Measurements from ENCODE around the gene UBQLN4. TPM values are rescaled to one million over a fixed set of nuclear protein-coding genes. Genes with fewer than 3 reads are reported as not detected.
A peak's percentile ranks its signal among the peaks of the same experiment; 100 is the strongest.

The UBQLN4 gene
- total RNA-seq, 1 donor from 2014 or later, result 97.8 TPM

GRCh38 chr1:156082309-156083091 is 28.9 kb upstream of the UBQLN4 start, which contains the start of gene MEX3A:
TSS of gene MEX3A (minus strand) at chr1:156082465. CDS start at chr1:156081998, 467 bp downstream.
- DNase-seq (ENCODE audit: low spot score, unreplicated experiment), result peak; percentile 90
- peak within 1 kb of the TSS; percentile 99 for H3K4me3 Mint-ChIP-seq (ENCODE audit: low read depth)
- H3K4me1 Mint-ChIP-seq (ENCODE audit: low read depth), result peaks cover 64% of the 10 kb centered on the region
- H3K9me3 Mint-ChIP-seq (ENCODE audit: low read depth), result no peaks in the 10 kb centered on the region
- no peaks in the 10 kb centered on the region for H3K27me3 Mint-ChIP-seq
- H3K27ac Mint-ChIP-seq, result peak within 1 kb of the TSS; percentile 99
- TF ChIP-seq, protein P1, sequence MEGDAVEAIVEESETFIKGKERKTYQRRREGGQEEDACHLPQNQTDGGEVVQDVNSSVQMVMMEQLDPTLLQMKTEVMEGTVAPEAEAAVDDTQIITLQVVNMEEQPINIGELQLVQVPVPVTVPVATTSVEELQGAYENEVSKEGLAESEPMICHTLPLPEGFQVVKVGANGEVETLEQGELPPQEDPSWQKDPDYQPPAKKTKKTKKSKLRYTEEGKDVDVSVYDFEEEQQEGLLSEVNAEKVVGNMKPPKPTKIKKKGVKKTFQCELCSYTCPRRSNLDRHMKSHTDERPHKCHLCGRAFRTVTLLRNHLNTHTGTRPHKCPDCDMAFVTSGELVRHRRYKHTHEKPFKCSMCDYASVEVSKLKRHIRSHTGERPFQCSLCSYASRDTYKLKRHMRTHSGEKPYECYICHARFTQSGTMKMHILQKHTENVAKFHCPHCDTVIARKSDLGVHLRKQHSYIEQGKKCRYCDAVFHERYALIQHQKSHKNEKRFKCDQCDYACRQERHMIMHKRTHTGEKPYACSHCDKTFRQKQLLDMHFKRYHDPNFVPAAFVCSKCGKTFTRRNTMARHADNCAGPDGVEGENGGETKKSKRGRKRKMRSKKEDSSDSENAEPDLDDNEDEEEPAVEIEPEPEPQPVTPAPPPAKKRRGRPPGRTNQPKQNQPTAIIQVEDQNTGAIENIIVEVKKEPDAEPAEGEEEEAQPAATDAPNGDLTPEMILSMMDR (IDR thresholded peaks at IDR 0.05; ENCODE audit: unreplicated experiment), result no peak
- H3K36me3 Mint-ChIP-seq (ENCODE audit: insufficient read depth), result peaks cover 21% of the 10 kb centered on the region

- peaks cover 27% of the 10 kb centered on the region for H3K36me3 Mint-ChIP-seq (ENCODE audit: insufficient read depth)
- no peak for DNase-seq (ENCODE audit: low spot score, unreplicated experiment)
- no peaks in the 10 kb centered on the region for H3K27me3 Mint-ChIP-seq
- H3K4me3 Mint-ChIP-seq (ENCODE audit: low read depth), result peak overlapping the region; percentile 98
- no peaks in the 10 kb centered on the region for H3K9me3 Mint-ChIP-seq (ENCODE audit: low read depth)
- TF ChIP-seq, protein P1 (IDR thresholded peaks at IDR 0.05; ENCODE audit: unreplicated experiment), result no peak
- peak overlapping the region; percentile 96 for H3K27ac Mint-ChIP-seq
- peaks cover 66% of the 10 kb centered on the region for H3K4me1 Mint-ChIP-seq (ENCODE audit: low read depth)
Measured at GRCh38 chr1:156081917-156082308, 28.3 kb upstream of the UBQLN4 start.

DNA sequence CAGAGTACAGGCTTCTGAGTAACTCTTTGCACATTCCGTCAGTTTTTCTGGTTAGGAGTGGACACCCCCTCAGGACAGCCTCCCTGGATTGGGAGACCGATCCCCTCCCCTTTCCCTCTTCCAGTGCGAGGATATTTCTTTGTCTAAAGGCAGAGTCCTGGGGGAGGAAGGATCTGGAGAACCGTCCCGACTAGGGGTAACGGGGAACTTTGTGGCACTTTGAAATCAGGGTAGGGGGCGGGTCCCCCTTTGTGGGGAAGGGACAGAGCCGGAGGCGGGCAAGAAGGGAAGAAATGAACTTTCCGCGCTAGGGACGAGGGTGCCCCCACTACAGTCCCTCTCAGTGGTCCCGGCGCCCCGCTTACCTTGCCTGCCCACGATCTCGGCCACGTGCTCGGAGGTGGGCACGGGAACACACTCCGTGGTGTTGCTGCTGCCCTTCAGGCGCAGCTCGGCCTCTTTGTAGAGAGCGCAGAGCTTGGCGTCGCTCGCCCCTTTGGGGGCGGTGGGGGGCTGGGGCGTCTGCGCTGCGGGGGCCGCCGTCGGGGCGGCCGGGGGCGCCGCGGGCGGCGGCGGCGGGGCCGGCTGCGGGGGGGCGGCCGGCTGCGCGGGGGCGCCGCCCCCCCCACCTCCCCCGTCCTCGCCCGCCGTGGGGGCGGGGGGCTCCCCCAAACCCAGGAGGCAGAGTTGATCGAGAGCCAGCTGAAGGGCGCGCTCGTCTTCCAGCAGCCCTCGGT is 27.8 kb upstream of the UBQLN4 start:
- Mint-ChIP-seq H3K4me3 (ENCODE audit: low read depth) (peak overlapping the region; percentile 99), H3K9me3 (ENCODE audit: low read depth) (no peaks in the 10 kb centered on the region), H3K27ac (peak overlapping the region; percentile 98), H3K27me3 (no peaks in the 10 kb centered on the region), H3K4me1 (ENCODE audit: low read depth) (peaks cover 63% of the 10 kb centered on the region), H3K36me3 (ENCODE audit: insufficient read depth) (peaks cover 28% of the 10 kb centered on the region)
- no peak for DNase-seq (ENCODE audit: low spot score, unreplicated experiment)
- TF ChIP-seq, protein P1 (IDR thresholded peaks at IDR 0.05; ENCODE audit: unreplicated experiment), result no peak

DNA sequence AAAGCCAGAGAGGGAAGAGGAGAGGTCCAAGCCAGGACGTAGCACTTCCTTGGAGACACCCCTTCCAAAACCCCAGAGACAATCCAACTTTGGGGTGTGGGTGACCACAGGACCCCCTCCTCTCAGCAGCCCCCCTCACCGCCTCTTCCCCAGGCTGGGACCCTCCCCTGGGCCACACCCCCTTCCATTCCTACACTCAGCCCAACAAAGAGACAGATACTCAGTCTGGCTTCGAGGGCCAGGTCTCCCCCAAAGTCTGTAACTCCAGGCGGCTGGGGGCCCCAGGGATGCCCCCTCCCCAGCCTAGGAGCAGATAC is 27.2 kb upstream of the UBQLN4 start:
- Mint-ChIP-seq H3K4me1 (ENCODE audit: low read depth) (peaks cover 63% of the 10 kb centered on the region), H3K27ac (peak overlapping the region; percentile 98)
- DNase-seq (ENCODE audit: low spot score, unreplicated experiment), result no peak

More for the DNA sequence above, 27.2 kb upstream of the UBQLN4 start:
- TF ChIP-seq, protein P1 (IDR thresholded peaks at IDR 0.05; ENCODE audit: unreplicated experiment), result no peak
- peaks cover 28% of the 10 kb centered on the region for H3K36me3 Mint-ChIP-seq (ENCODE audit: insufficient read depth)
- H3K4me3 Mint-ChIP-seq (ENCODE audit: low read depth), result peak overlapping the region; percentile 99
- H3K9me3 Mint-ChIP-seq (ENCODE audit: low read depth), result no peaks in the 10 kb centered on the region
- H3K27me3 Mint-ChIP-seq, result no peaks in the 10 kb centered on the region
